Suprapubic skin (tissue), 3 donors: ENCODE measurements around the gene FANCL.
"Not testable (repeated sequence)": the region's sequence is repeated elsewhere in the genome, so short reads cannot be mapped to it uniquely, and the experiment has no call there.

Experiments
- POLR2A ChIP-seq, 2 donors: fragments of 450-650 bp; IDR thresholded peaks; one replicate each; pipeline ENCODE4 v1.6.1; 2017; ENCODE audit warnings: antibody characterized with exemption in 2 of 2, mild to moderate bottlenecking in 2 of 2, moderate library complexity in 2 of 2
- TF ChIP-seq, protein P1 (sequence below), 2 donors: fragments of 200-600 bp in 1 of 2; fragments of 450-650 bp in 1 of 2; sonication (generic) in 1 of 2; IDR thresholded peaks; one replicate each; pipeline ENCODE4 v1.5.1; 2016 to 2019; ENCODE audit warnings: antibody characterized with exemption in 2 of 2, mild to moderate bottlenecking in 1 of 2, moderate library complexity in 1 of 2

DNA sequence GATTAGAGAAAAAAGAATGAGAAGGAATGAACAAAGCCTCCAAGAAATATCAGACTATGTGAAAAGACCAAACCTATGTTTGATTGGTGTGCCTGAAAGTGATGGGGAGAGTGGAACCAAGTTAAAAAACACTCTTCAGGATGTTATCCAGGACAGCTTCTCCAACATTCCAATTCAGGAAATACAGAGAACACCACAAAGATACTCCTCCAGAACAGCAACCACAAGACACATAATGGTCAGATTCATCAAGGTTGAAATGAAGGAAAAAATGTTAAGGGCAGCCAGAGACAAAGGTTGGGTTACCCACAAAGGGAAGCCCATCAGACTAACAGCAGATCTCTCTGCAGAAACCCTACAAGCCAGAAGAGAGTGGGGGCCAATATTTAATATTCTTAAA lies 71.3 kb downstream of the FANCL start:
- TF ChIP-seq, protein P1, sequence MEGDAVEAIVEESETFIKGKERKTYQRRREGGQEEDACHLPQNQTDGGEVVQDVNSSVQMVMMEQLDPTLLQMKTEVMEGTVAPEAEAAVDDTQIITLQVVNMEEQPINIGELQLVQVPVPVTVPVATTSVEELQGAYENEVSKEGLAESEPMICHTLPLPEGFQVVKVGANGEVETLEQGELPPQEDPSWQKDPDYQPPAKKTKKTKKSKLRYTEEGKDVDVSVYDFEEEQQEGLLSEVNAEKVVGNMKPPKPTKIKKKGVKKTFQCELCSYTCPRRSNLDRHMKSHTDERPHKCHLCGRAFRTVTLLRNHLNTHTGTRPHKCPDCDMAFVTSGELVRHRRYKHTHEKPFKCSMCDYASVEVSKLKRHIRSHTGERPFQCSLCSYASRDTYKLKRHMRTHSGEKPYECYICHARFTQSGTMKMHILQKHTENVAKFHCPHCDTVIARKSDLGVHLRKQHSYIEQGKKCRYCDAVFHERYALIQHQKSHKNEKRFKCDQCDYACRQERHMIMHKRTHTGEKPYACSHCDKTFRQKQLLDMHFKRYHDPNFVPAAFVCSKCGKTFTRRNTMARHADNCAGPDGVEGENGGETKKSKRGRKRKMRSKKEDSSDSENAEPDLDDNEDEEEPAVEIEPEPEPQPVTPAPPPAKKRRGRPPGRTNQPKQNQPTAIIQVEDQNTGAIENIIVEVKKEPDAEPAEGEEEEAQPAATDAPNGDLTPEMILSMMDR (IDR thresholded peaks at IDR 0.05), result not testable (repeated sequence)
- not testable (repeated sequence) for TF ChIP-seq POLR2A (IDR thresholded peaks at IDR 0.05)
